Body of pancreas (tissue), 4 donors: ENCODE measurements around the gene MYH15.

Experiments used
- POLR2A ChIP-seq, 3 donors: fragments of 450-650 bp; IDR thresholded peaks; one replicate each; pipeline ENCODE4 v1.6.1; 2016; ENCODE audit warnings: antibody characterized with exemption in 3 of 3, mild to moderate bottlenecking in 2 of 3
- TF ChIP-seq, protein P1 (sequence below), 7 experiments: fragments of 450-650 bp in 4 of 7; fragments of 200-600 bp in 3 of 7; sonication (generic) in 3 of 7; IDR thresholded peaks; one replicate each; pipeline ENCODE4 v1.5.1; 2016 to 2019; ENCODE audit warnings: antibody characterized with exemption in 7 of 7

DNA sequence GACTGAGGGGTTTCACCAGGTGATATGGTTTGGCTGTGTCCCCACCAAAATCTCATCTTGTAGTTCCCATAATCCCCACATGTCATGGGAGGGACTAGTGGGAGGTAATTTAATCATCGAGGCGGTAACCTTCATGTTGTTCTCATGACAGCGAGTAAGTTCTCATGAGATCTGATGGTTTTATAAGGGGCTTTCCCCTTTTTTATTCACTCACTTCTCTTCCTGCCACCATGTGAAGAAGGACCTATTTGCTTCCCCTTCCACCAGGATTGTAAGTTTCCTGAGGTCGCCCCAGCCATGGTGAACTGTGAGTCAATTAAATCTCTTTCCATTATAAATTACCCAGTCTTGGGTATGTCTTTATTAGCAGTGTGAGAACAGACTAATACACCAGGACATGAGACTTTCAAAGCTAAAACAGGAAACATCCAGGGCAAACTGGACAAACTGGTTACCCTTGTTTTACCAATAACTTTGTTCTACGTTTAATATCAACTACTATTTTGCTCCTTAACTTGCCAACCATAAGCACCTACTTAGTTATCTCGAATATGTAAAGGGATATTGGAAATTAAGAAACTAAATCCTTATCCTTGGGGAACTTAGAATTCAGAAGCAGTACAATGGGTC lies 98.2 kb downstream of the MYH15 start:
- TF ChIP-seq, protein P1, sequence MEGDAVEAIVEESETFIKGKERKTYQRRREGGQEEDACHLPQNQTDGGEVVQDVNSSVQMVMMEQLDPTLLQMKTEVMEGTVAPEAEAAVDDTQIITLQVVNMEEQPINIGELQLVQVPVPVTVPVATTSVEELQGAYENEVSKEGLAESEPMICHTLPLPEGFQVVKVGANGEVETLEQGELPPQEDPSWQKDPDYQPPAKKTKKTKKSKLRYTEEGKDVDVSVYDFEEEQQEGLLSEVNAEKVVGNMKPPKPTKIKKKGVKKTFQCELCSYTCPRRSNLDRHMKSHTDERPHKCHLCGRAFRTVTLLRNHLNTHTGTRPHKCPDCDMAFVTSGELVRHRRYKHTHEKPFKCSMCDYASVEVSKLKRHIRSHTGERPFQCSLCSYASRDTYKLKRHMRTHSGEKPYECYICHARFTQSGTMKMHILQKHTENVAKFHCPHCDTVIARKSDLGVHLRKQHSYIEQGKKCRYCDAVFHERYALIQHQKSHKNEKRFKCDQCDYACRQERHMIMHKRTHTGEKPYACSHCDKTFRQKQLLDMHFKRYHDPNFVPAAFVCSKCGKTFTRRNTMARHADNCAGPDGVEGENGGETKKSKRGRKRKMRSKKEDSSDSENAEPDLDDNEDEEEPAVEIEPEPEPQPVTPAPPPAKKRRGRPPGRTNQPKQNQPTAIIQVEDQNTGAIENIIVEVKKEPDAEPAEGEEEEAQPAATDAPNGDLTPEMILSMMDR (IDR thresholded peaks at IDR 0.05): no peak
- TF ChIP-seq POLR2A (IDR thresholded peaks at IDR 0.05): no peak
